Prostate gland (tissue), 2 donors: ENCODE measurements around the gene PTTG1. TPM values are rescaled to one million over a fixed set of nuclear protein-coding genes. Genes with fewer than 3 reads are reported as not detected.

Experiments used
- DNase-seq: peaks from one replicate; pipeline ENCODE4 v3.0.0-alpha.2; 2019; ENCODE audit warnings: low spot score
- H3K27ac ChIP-seq, 2 donors: fragments of 200-600 bp; sonication (generic); 2 replicates each; pipeline ENCODE4 v1.5.1; 2017 to 2019
- H3K27me3 ChIP-seq: fragments of 200-600 bp; sonication (generic); replicated peaks from 2 replicates; pipeline ENCODE4 v1.5.1; 2019; ENCODE audit not compliant: insufficient read depth
- H3K36me3 ChIP-seq, 2 donors: fragments of 200-600 bp; sonication (generic); 1 replicate in 1 of 2; 2 replicates in 1 of 2; pipeline versions ENCODE4 v1.5.1 to v1.8.1; 2017 to 2019
- H3K4me1 ChIP-seq: fragments of 200-600 bp; sonication (generic); replicated peaks from 2 replicates; pipeline ENCODE4 v1.5.1; 2019
- H3K4me3 ChIP-seq, 2 donors: fragments of 200-600 bp; sonication (generic); 2 replicates each; pipeline ENCODE4 v1.5.1; 2017 to 2019
- H3K9me3 ChIP-seq: fragments of 200-600 bp; sonication (generic); 2 replicates; pipeline ENCODE4 v1.5.1; 2017
- POLR2A ChIP-seq: fragments of 450-650 bp; IDR thresholded peaks from one replicate; pipeline ENCODE4 v1.6.1; 2016; ENCODE audit warnings: antibody characterized with exemption, mild to moderate bottlenecking
- POLR2AphosphoS5 ChIP-seq: sonication (generic); formaldehyde crosslinking; IDR thresholded peaks from one replicate; pipeline ENCODE4 v1.6.1; 2017; ENCODE audit warnings: antibody characterized with exemption
- WGBS: methylation state at CpG from one replicate; pipeline ENCODE4 v1.1.5; 2018; 5-methylcytosine and 5-hydroxymethylcytosine counted together
- intact Hi-C: fragments of 100-400 bp; cut with DNase I; formaldehyde crosslinking; loops from one replicate; pipeline ENCODE4 v1.14.2; 2022
- total RNA-seq, 2 donors: library from RNA; depleted of rRNA; stranded (reverse); fragments of >200 nt; gene quantifications; one replicate each; pipeline ENCODE4 v1.1.0, GENCODE V29; 2016
- TF ChIP-seq, protein P1 (sequence below), 4 experiments: fragments of 200-600 bp in 2 of 4; fragments of 450-650 bp in 2 of 4; sonication (generic) in 2 of 4; IDR thresholded peaks; 1 replicate in 3 of 4; 2 replicates in 1 of 4; pipeline ENCODE4 v1.5.1; 2016 to 2019; ENCODE audit warnings: antibody characterized with exemption in 4 of 4, mild to moderate bottlenecking in 2 of 4, moderate library complexity in 2 of 4

The PTTG1 gene
- total RNA-seq, 2 donors from 2014 or later = 4.3 to 44.9 TPM

DNA sequence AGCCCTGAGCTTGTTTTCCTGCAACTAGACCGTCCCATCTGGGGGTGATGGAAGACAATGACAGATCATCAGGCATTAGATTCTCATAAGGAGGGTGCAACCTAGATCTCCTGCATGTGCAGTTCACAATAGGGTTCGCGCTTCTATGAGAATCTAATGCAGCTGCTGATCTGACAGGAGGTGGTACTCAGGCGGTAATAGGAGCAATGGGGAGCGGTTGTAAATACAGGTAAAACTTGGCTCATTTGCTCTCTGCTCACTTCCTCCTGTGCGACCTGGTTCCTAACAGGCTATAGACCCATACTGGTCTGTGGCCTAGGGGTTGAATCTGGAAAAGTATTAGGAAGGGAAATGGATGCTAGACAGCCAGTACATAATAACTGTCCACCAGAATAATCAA, 39.7 kb downstream of the PTTG1 start:
- Histone ChIP-seq H3K9me3 (no peaks in the 10 kb centered on the region), H3K4me1 (no peaks in the 10 kb centered on the region), H3K4me3 (no peak overlapping the region), H3K36me3 (no peaks in the 10 kb centered on the region), H3K27me3 (no peaks in the 10 kb centered on the region), H3K27ac (no peak overlapping the region)
- intact Hi-C loops = no loop called here
- DNase-seq = no peak
- TF ChIP-seq, protein P1, sequence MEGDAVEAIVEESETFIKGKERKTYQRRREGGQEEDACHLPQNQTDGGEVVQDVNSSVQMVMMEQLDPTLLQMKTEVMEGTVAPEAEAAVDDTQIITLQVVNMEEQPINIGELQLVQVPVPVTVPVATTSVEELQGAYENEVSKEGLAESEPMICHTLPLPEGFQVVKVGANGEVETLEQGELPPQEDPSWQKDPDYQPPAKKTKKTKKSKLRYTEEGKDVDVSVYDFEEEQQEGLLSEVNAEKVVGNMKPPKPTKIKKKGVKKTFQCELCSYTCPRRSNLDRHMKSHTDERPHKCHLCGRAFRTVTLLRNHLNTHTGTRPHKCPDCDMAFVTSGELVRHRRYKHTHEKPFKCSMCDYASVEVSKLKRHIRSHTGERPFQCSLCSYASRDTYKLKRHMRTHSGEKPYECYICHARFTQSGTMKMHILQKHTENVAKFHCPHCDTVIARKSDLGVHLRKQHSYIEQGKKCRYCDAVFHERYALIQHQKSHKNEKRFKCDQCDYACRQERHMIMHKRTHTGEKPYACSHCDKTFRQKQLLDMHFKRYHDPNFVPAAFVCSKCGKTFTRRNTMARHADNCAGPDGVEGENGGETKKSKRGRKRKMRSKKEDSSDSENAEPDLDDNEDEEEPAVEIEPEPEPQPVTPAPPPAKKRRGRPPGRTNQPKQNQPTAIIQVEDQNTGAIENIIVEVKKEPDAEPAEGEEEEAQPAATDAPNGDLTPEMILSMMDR (IDR thresholded peaks at IDR 0.05) = no peak
- TF ChIP-seq POLR2A = no peak
- WGBS = 89% methylated on average over 6 of the region's 6 CpGs

- intact Hi-C loops = no loop called here
- DNase-seq = no peak
- Histone ChIP-seq H3K36me3 (no peaks in the 10 kb centered on the region), H3K27ac (no peak overlapping the region), H3K4me3 (no peak overlapping the region), H3K9me3 (no peaks in the 10 kb centered on the region), H3K27me3 (no peaks in the 10 kb centered on the region), H3K4me1 (no peaks in the 10 kb centered on the region)
- 82% methylated on average over 2 of the region's 2 CpGs for WGBS
- TF ChIP-seq, protein P1 (IDR thresholded peaks at IDR 0.05) = no peak
Observed at GRCh38 chr5:160462167-160462566, 40.5 kb downstream of the PTTG1 start.

GRCh38 chr5:160463227-160463626, 41.6 kb downstream of the PTTG1 start:
- no peak overlapping the region for H3K4me3 ChIP-seq
- TF ChIP-seq POLR2AphosphoS5 (no peak), POLR2A (no peak)
- H3K27ac ChIP-seq = no peak overlapping the region
- no peaks in the 10 kb centered on the region for H3K27me3 ChIP-seq
- H3K4me1 ChIP-seq = no peaks in the 10 kb centered on the region
- intact Hi-C loops = no loop called here
- WGBS = 90% methylated on average over 4 of the region's 4 CpGs
- no peaks in the 10 kb centered on the region for H3K36me3 ChIP-seq
- DNase-seq = no peak
- no peaks in the 10 kb centered on the region for H3K9me3 ChIP-seq

DNA sequence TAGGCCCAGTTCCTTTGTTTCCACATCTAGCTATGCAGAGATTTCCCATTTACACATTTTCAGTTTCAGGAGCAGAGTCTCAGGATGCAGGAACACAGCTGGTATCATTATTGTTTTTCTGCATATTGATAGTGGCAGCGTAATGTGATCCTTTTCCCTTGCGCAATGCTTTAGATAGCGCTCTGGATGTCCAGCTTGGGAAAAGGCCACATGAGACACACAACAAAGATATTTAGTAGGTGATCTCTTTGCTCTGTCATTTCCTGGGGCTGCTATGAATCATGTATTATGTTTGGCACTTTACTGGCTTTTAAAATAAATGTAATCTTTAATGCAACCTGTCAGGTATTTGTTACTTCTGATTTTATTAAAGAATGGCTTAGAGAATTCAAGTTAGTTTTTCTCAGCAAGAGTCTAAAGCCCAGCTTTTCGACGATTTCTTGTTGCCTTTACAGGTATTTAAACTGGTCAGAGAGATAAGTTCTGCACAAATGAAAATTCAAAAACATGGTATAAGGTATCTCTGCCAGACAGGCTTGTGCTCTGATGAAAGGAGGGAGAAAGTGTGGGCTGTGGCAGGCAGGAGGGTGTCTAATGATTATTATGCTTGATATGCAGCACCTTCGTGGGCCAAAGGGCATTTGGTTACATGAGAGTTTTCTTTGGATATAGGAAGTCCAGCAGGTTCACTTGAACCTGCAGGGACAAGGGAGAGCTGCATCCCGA, 42.2 kb downstream of the PTTG1 start:
- Histone ChIP-seq H3K36me3 (no peaks in the 10 kb centered on the region), H3K4me1 (no peaks in the 10 kb centered on the region), H3K9me3 (no peaks in the 10 kb centered on the region), H3K27me3 (no peaks in the 10 kb centered on the region), H3K4me3 (no peak overlapping the region), H3K27ac (no peak overlapping the region)
- 54% methylated on average over 7 of the region's 7 CpGs for WGBS
- no peak for DNase-seq
- TF ChIP-seq POLR2A (no peak), POLR2AphosphoS5 (no peak)
- TF ChIP-seq, protein P1 (IDR thresholded peaks at IDR 0.05) = no peak
- intact Hi-C loops = no loop called here

- 58% methylated on average over 4 of the region's 4 CpGs for WGBS
- H3K27ac ChIP-seq = no peak overlapping the region
- no peak for DNase-seq
- no peak overlapping the region for H3K4me3 ChIP-seq
- intact Hi-C loops = no loop called here
- no peaks in the 10 kb centered on the region for H3K27me3 ChIP-seq
- no peaks in the 10 kb centered on the region for H3K4me1 ChIP-seq
- no peaks in the 10 kb centered on the region for H3K36me3 ChIP-seq
- TF ChIP-seq POLR2A (no peak), POLR2AphosphoS5 (no peak)
- TF ChIP-seq, protein P1 (IDR thresholded peaks at IDR 0.05) = no peak
- no peaks in the 10 kb centered on the region for H3K9me3 ChIP-seq
Observed at GRCh38 chr5:160464466-160464797, 42.8 kb downstream of the PTTG1 start.
